C4-2B (cell line): Measurements from ENCODE around the gene ATP11A.

Source experiments
- CTCF ChIP-seq: fragments of 450-650 bp; conservative IDR thresholded peaks from 2 replicates; pipeline ENCODE4 v1.5.1; 2017; ENCODE audit warnings: mild to moderate bottlenecking
- ZFX ChIP-seq: fragments of 450-650 bp; IDR thresholded peaks from 2 replicates; pipeline ENCODE4 v1.6.1; 2017

DNA sequence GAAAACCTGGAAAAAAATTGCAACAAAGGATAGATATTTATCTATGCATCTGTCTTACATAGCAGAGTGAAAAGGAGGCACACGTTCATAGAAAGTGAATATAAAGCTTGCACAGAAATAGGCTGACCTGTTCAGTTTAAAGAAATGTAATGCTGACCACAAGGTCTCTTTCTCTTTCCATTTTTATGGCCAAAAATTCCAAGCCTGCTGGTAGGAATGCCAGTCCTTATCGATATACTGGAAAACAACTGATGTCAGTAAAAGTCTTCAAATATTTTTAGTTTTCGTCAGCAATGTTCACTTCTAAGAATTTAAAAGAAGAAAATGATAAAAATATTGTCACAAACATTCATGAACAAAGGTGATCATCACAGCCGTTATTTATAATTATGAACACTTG is 220.2 kb downstream of the ATP11A start:
- TF ChIP-seq CTCF (no peak), ZFX (no peak)
